HG03342 (cell line): ENCODE measurements around the gene RARB.

ENCODE experiments used
- ATAC-seq: cut with Tn5 transposase; IDR thresholded peaks from one replicate; pipeline ENCODE4 v1.9.1; 2021; ENCODE audit warnings: mild to moderate bottlenecking, moderate library complexity; ENCODE audit not compliant: unreplicated experiment

Gene RARB

DNA sequence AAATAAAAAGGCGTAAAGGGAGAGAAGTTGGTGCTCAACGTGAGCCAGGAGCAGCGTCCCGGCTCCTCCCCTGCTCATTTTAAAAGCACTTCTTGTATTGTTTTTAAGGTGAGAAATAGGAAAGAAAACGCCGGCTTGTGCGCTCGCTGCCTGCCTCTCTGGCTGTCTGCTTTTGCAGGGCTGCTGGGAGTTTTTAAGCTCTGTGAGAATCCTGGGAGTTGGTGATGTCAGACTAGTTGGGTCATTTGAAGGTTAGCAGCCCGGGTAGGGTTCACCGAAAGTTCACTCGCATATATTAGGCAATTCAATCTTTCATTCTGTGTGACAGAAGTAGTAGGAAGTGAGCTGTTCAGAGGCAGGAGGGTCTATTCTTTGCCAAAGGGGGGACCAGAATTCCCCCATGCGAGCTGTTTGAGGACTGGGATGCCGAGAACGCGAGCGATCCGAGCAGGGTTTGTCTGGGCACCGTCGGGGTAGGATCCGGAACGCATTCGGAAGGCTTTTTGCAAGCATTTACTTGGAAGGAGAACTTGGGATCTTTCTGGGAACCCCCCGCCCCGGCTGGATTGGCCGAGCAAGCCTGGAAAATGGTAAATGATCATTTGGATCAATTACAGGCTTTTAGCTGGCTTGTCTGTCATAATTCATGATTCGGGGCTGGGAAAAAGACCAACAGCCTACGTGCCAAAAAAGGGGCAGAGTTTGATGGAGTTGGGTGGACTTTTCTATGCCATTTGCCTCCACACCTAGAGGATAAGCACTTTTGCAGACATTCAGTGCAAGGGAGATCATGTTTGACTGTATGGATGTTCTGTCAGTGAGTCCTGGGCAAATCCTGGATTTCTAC, at the start of gene RARB:
TSS of gene RARB (plus strand) at position 322 of the 847 bp plus-strand sequence. CDS start at position 791, 469 bp downstream.
- peak; percentile 48 for ATAC-seq

- no peak for ATAC-seq
These were observed 49.2 kb upstream of the RARB start for GRCh38 chr3:25378786-25379311.

DNA sequence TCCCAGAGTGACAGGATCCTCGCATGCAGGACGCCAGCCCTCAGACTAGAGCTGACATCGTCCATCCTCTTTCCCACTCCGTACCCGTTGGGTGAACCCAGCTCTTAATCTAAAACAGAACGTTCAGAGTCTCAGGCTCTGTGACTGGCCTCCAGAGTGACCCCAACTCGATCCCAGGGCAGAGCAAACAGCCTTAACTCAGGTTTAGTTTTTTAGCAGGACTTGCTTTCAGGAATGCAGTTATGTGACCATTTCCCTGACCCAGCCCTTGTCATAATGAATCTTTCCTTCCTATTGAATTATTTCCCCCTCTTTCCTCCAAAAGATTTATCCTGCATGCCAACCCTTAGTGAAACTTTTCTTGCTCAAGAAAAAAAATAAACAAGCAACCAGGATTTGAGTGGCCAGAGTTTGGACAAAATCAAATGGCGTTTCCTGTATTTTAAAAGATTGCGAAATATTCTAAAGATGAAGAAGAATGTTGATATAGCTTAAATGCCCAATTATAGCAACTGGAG, 47.8 kb upstream of the RARB start:
- no peak for ATAC-seq

GRCh38 chr3:25381083-25381482, 47.0 kb upstream of the RARB start:
- ATAC-seq = no peak

- no peak for ATAC-seq
These were observed 43.6 kb upstream of the RARB start for GRCh38 chr3:25384471-25384870.

DNA sequence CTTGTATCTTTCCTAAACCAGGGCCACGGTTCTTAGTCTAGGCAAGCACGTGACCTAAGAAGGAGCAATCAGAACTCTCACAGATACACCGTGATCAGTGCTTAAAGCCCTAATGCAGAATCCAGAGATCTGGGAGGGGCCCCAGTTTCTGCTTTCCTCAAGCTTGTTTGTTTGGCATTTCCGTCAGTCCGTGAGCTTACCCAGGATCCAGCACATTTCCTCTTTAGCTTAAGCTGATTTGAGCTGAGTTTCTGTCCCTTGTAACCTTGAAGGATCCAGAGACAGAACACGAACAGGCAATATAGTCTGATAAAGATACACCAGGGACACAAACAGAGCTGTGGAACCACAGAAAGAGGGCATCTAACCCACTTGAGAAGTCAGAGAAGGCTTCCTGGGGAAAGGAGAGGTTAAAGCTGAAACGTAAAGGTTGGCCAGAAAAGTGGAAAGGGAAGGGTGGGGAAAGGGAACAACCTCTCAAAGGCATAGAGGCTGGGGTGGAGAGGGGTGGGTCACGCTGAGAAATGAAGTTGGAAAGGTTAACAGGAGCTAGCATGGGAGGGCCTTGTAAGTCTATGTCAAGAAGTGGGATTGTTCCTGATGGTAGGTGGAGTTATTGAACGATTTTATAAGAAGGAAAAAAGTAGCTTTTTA, 42.1 kb upstream of the RARB start:
- no peak for ATAC-seq

- ATAC-seq = no peak
These were observed 41.3 kb upstream of the RARB start for GRCh38 chr3:25386686-25387255.

- no peak for ATAC-seq
These were observed 37.5 kb upstream of the RARB start for GRCh38 chr3:25390605-25391004.

DNA sequence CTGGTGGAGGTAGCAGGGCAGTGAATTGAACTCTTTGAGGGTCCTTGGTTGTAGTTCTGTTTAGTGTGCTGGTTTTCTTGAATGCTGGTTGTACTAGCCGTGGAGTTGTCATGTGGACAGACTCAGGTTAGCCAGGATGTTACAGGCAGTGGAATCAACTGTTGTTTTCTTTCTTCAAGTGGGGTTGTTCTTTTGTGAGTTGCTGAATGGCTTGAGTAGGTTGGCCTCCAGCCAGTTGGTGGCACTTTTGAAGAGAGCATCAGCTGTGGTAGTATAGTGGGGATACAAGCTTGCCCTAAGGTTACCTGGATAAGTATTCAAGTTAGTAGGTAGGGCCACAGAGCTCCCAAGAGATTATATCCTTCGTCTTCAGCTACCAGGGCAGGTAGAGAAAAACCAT, 31.8 kb upstream of the RARB start:
- ATAC-seq = no peak

- no peak for ATAC-seq
These were observed 31.4 kb upstream of the RARB start for GRCh38 chr3:25396686-25397085.

DNA sequence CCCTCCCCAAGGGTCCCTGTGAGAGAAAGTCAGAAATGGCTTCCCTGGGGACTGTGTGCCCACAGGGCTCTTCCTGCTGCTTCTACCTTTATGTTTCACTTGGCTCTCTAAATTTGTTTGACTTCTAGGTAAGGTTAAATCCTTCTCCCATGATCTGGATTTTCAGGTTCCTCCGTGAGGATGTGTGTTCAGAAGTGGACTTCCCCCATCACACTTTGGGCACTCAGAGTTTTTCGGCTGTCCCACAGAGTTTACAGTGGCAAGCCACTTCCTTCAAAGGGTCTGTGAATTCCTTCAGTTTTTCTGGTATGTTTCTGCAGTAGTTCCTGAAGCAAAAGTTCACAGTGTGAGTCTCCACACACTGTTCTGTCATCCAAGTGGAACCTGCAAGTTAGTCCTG, 30.9 kb upstream of the RARB start:
- ATAC-seq = no peak

DNA sequence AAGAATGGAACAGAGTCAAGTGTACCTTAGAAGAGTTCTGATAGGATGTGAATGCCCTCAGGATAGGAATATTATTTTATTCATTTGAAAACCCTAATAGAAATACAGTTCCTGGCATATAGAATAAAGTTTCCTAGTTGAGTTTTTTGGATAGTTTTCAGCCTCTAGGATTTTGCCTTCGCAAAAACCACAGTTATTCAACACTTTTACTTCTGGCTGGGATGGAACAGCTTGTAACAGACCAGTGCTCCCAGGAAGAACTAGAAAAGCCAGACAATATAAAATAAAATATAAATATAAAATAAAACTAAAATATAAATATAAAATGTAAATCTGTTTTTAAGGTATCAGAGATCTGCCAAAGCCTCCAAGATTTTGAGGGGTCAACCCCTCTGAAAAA, 27.5 kb upstream of the RARB start:
- no peak for ATAC-seq

DNA sequence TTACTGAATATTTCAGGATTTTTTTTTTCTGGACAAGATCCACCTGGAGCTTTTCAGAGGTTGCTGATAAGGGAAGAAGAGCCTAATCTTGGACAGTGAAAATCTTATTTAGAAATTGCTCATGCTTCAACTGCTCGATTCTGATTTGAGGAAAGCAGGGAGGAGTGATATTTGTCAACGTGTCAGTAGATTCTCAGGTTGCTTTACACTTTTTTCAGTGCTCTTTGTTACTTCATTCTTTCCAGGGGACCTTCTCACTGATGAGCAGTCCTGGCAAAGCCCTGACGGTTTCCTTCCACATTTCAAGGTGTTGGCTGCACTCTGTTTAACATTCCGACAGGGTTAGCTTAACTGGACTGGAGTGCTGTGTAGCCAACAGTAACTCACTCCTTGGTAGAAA, 24.1 kb upstream of the RARB start:
- no peak for ATAC-seq

DNA sequence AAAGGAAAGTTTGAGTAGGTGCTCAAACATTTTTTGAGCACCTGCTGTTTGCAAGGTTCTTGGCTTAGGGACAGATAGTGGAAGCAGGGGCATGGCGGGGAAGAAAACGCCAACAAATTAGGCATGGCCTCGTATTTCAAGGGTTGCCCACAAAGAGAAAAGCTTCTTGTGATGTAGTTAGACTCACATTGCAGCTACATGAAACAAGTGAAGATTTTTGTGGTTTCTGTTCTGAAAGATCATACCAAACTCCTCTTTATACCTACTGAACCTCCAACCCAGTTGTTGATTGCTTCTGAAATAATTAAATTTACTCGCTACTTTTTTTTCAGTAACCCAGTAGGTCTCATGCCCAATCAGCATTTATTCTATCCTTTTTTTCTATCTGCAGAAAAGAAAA, 23.5 kb upstream of the RARB start:
- ATAC-seq = no peak

DNA sequence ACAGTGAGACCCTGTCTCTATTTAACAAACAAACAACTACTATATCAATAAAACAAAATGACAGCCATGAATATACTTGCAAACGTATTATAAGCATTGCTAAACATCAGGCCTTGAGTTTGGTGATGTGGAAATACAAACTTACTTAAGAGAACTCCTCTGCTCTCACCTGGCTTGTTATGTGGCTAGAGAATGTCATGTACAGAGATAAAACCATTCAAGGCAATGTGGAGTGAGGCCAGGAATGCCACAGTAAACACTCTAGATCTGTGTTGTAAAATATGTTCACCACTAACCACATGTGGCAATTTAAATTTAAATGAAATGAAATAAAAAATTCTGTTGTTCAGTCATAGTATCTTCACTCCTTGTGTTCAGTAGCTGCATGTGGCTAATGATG, 22.7 kb upstream of the RARB start:
- no peak for ATAC-seq

DNA sequence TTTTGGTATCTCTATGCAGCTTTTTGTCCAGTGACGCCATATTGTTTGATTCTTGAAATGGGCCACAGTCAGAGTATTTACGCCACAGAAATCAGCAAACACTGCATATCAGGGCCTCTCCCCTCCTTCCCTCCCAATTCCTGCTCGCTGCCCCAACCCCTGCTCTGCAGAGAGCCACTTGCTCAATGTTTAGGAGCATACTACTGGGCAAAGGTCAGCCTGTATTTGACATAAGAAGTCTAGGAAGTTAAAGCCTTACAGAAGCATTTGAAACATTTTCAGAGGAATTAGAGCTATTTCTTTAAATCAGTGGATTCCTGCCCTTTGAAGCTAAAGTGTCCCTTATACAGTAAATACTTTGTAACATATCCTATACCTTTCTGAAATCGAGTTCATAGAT, 17.4 kb upstream of the RARB start:
- ATAC-seq = no peak

- ATAC-seq = no peak
These were observed 15.8 kb upstream of the RARB start for GRCh38 chr3:25412269-25412668.

DNA sequence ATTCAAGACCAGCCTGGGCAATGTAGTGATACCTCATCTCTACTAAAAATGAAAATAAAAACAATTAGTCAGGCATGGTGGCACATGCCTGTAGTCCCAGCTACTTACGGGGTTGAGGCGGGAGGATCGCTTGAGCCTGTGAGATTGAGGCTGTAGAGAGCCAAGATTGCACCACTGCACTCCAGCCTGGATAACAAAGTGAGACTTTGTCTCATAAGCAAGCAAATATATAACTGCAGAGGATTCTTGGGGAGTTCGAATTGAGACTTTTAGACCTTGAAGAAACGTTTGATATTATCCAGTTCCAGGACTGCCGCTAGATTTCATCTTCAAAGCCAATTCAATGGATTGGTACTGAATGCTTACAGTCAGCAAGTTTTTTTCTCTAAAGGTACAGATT, 11.9 kb upstream of the RARB start:
- no peak for ATAC-seq

DNA sequence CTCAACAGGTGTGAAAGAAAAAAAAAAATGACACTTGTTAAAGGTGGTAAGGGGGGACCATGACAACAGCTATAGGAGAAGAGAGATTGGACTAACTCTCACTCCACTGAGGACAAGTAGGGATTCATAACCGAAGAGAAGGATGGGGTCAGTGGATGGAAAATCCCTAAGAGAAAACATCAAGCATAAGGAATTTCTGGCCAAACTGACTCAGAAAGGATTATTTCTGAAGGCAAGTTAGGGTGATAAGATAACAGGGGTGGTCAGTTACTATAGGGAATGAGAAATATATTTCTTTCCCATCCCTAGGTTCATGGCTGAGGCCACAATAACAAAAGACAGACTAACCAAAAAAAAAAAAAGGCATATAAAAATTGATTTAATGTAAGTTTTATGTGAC, 9.5 kb upstream of the RARB start:
- ATAC-seq = no peak

GRCh38 chr3:25419251-25419650, 8.8 kb upstream of the RARB start:
- ATAC-seq = no peak

- ATAC-seq = no peak
These were observed 7.9 kb upstream of the RARB start for GRCh38 chr3:25420147-25420546.

DNA sequence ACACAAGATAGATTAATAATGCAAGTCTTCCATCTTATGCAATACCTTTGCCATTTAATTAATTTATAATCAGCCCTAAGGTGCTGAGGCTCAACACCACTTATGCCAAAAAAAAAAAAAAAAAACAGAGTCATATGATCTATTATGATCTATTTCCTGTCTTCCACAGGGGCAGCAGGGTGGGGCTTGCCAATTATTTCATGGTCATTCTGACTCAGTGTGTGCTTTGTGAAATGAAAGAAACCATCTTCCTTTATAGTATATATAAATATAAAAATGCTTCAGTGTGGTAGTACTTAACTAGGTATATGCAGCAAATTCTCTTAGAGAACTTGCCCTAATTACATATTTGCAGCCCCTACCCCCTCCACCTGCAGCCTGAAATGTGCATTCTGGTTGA, 7.2 kb upstream of the RARB start:
- ATAC-seq = no peak
